ENCODE results near the gene SLC39A3. TPM values are rescaled to one million over a fixed set of nuclear protein-coding genes. Genes with fewer than 3 reads are reported as not detected.

SLC39A3 gene
- total RNA-seq, 1 experiment from 2014 or later = 32.4 TPM

- DNase-seq = no peak
- WGBS (ENCODE audit: extremely low coverage, insufficient read length, low lambda C conversion rate) = no CpG with 5 or more reads among the region's 7 CpGs
- Histone ChIP-seq H3K4me1 (ENCODE audit: insufficient read depth, low read length) (no peaks in the 10 kb centered on the region), H3K4ac (ENCODE audit: low read depth, low read length) (no peak overlapping the region), H2AK5ac (ENCODE audit: insufficient read length, low read length) (no peak overlapping the region), H3K23ac (ENCODE audit: insufficient read length, low read depth, low read length) (no peak overlapping the region), H4K91ac (ENCODE audit: insufficient read length, low read depth, low read length) (no peak overlapping the region), H3K9me3 (ENCODE audit: control insufficient read depth, low read depth, low read length) (no peaks in the 10 kb centered on the region), H4K5ac (ENCODE audit: insufficient read length, low read depth, low read length) (no peak overlapping the region), H3K27me3 (ENCODE audit: insufficient read depth, low read length) (no peaks in the 10 kb centered on the region), H3K18ac (ENCODE audit: insufficient read length, low read depth, low read length) (no peak overlapping the region), H3K4me2 (ENCODE audit: insufficient read depth, insufficient read length, low read length) (no peak overlapping the region), H3K14ac (ENCODE audit: insufficient read depth, low read length) (no peak overlapping the region), H3K27ac (ENCODE audit: insufficient read length, low read depth, low read length) (no peak overlapping the region), H2AFZ (ENCODE audit: low read length) (no peak overlapping the region), H2BK20ac (ENCODE audit: low read depth, low read length, poor library complexity, severe bottlenecking) (no peak overlapping the region), H3K9ac (ENCODE audit: extremely low read depth, insufficient read length, low read length) (no peak overlapping the region), H2BK15ac (ENCODE audit: low read depth, low read length) (no peak overlapping the region), H2BK120ac (ENCODE audit: low read depth, low read length, poor library complexity, severe bottlenecking) (no peak overlapping the region), H4K8ac (replicated peaks; ENCODE audit: insufficient read length, low read depth, low read length) (no peak overlapping the region), H2BK5ac (ENCODE audit: insufficient read length, low read length) (no peak overlapping the region), H3K23me2 (ENCODE audit: insufficient read length, low read depth, low read length, poor library complexity, severe bottlenecking) (peaks cover 5% of the 10 kb centered on the region), H4K20me1 (ENCODE audit: control insufficient read depth, insufficient read depth, insufficient read length) (no peaks in the 10 kb centered on the region), H2BK12ac (ENCODE audit: insufficient read length, low read depth, low read length) (no peak overlapping the region), H3K79me2 (ENCODE audit: insufficient read depth, low read length) (peaks cover 67% of the 10 kb centered on the region), H3T11ph (ENCODE audit: low read length) (no peak overlapping the region), H3K79me1 (ENCODE audit: insufficient read depth, low read depth, low read length, poor library complexity, severe bottlenecking) (peaks cover 8% of the 10 kb centered on the region), H3K56ac (ENCODE audit: insufficient read length, low read depth, low read length) (no peak overlapping the region)
- Mint-ChIP-seq H3K4me1 (peaks cover 10 to 19% of the 10 kb centered on the region in 2 experiments), H3K27ac (peak overlapping the region; percentile 34 to 85 (median 81); a peak in 5 of 7 replicates), H3K9me3 (peaks cover 0 to 4% of the 10 kb centered on the region in 2 experiments; a peak in 1 of 5 replicates), H3K4me3 (peak overlapping the region in 1 of 2 experiments; percentile 4; a peak in 2 of 5 replicates), H3K36me3 (ENCODE audit: insufficient read depth in 1 of 3, low read depth in 3 of 3) (peaks cover 14 to 32% (median 31%) of the 10 kb centered on the region in 3 experiments), H3K27me3 (ENCODE audit: low read depth) (no peaks in the 10 kb centered on the region; the same call in 1 of the 2 replicates)
- no peak for TF ChIP-seq CTCF (conservative IDR thresholded peaks at IDR 0.05)
These were observed 40.5 kb upstream of the SLC39A3 start for GRCh38 chr19:2780284-2780683.
